ENCODE measurements around the gene SHC2. TPM values are rescaled to one million over a fixed set of nuclear protein-coding genes. Genes with fewer than 3 reads are reported as not detected.

The SHC2 gene
- total RNA-seq, 4 donors from 2014 or later = 7.3 to 20.2 (median 8.9) TPM

GRCh38 chr19:375395-376110, 85.3 kb downstream of the SHC2 start:
- TF ChIP-seq CTCF (IDR thresholded peaks at IDR 0.05; ENCODE audit: low read depth) = no peak

GRCh38 chr19:374886-375235, 86.0 kb downstream of the SHC2 start:
- no peak for TF ChIP-seq CTCF (IDR thresholded peaks at IDR 0.05; ENCODE audit: low read depth)

GRCh38 chr19:374183-374885, 86.5 kb downstream of the SHC2 start:
- no peak for TF ChIP-seq CTCF (IDR thresholded peaks at IDR 0.05; ENCODE audit: low read depth)

- no peak for TF ChIP-seq CTCF (IDR thresholded peaks at IDR 0.05; ENCODE audit: low read depth)
Observed at GRCh38 chr19:373391-374182, 87.2 kb downstream of the SHC2 start.

GRCh38 chr19:372306-372890, 88.4 kb downstream of the SHC2 start:
- no peak for TF ChIP-seq CTCF (IDR thresholded peaks at IDR 0.05; ENCODE audit: low read depth)

GRCh38 chr19:371501-372168, 89.2 kb downstream of the SHC2 start:
- no peak for TF ChIP-seq CTCF (IDR thresholded peaks at IDR 0.05; ENCODE audit: low read depth)
